GM19324 (cell line): ENCODE results near the gene NMT2.

ENCODE experiments used
- ATAC-seq: cut with Tn5 transposase; IDR thresholded peaks from one replicate; pipeline ENCODE4 v1.9.1; 2021; ENCODE audit warnings: mild to moderate bottlenecking, moderate library complexity; ENCODE audit not compliant: unreplicated experiment, low FRiP score

Gene NMT2

GRCh38 chr10:15182540-15183207 lies 14.2 kb upstream of the NMT2 start:
- ATAC-seq, result no peak

- no peak for ATAC-seq
Measured at GRCh38 chr10:15181576-15182156, 13.2 kb upstream of the NMT2 start.

- no peak for ATAC-seq
Measured at GRCh38 chr10:15180736-15181135, 12.2 kb upstream of the NMT2 start.

GRCh38 chr10:15176269-15176668 lies 7.8 kb upstream of the NMT2 start:
- no peak for ATAC-seq

- ATAC-seq, result no peak
Measured at GRCh38 chr10:15175587-15175986, 7.1 kb upstream of the NMT2 start.

GRCh38 chr10:15172306-15172840 lies 3.9 kb upstream of the NMT2 start:
- no peak for ATAC-seq

- no peak for ATAC-seq
Measured at GRCh38 chr10:15169555-15170401, 1.3 kb upstream of the NMT2 start.

- ATAC-seq, result peak; percentile 41
Measured at GRCh38 chr10:15168786-15169554, 477 bp upstream of the NMT2 start.

- ATAC-seq, result peak; percentile 42
Measured at GRCh38 chr10:15167411-15168290, 842 bp downstream of the NMT2 start.

GRCh38 chr10:15166325-15166724 lies 2.2 kb downstream of the NMT2 start:
- no peak for ATAC-seq

- no peak for ATAC-seq
Measured at GRCh38 chr10:15163253-15163828, 5.2 kb downstream of the NMT2 start.

GRCh38 chr10:15158972-15159371 lies 9.5 kb downstream of the NMT2 start:
- no peak for ATAC-seq

- no peak for ATAC-seq
Measured at GRCh38 chr10:15158448-15158847, 10.0 kb downstream of the NMT2 start.

GRCh38 chr10:15155978-15156656 lies 12.4 kb downstream of the NMT2 start:
- no peak for ATAC-seq

GRCh38 chr10:15152556-15152955 lies 15.9 kb downstream of the NMT2 start:
- no peak for ATAC-seq

- no peak for ATAC-seq
Measured at GRCh38 chr10:15150563-15150962, 17.9 kb downstream of the NMT2 start.

GRCh38 chr10:15149042-15149771 lies 19.3 kb downstream of the NMT2 start:
- ATAC-seq, result no peak
